NCI-H1105 (cell line): ENCODE results near the gene SART3.
"Not testable (repeated sequence)": the region's sequence is repeated elsewhere in the genome, so short reads cannot be mapped to it uniquely, and the experiment has no call there.

Experiments used
- DNase-seq: peaks from one replicate; lab custom pipeline; 2025; lab: John Stamatoyannopoulos, UW

SART3 gene

GRCh38 chr12:108491256-108491655 is 69.7 kb downstream of the SART3 start:
- DNase-seq = no peak

DNA sequence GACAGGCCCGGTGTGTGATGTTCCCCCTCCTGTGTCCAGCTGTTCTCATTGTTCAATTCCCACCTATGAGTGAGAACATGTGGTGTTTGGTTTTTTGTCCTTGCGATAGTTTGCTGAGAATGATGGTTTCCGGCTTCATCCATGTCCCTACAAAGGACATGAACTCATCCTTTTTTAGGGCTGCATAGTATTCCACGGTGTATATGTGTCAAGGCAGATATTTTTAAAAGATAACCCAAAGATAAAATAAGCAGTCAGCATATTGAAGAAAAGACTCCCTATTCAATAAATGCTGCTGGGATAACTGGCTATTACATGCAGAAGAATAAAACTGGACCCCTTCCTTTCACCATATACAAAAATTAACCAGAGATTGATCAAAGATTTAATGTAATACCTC is 73.9 kb downstream of the SART3 start:
- not testable (repeated sequence) for DNase-seq

DNA sequence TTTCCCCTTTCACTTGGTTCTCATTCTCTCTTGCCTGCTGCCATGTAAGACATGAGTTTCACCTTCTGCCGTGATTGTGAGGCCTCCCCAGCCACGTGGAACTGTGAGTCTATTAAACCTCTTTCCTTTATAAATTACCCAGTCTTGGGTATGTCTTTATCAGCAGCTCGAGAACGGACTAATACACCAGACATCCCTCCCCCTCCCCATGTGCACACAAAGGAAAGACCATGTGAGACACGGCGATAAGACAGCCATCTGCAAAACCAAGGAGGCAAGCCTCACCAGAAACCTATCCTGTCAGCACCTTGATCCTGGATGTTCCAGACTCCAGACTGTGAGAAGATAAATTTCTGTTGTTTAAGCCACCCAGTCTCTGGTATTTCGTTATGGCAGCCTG is 75.6 kb downstream of the SART3 start:
- not testable (repeated sequence) for DNase-seq

DNA sequence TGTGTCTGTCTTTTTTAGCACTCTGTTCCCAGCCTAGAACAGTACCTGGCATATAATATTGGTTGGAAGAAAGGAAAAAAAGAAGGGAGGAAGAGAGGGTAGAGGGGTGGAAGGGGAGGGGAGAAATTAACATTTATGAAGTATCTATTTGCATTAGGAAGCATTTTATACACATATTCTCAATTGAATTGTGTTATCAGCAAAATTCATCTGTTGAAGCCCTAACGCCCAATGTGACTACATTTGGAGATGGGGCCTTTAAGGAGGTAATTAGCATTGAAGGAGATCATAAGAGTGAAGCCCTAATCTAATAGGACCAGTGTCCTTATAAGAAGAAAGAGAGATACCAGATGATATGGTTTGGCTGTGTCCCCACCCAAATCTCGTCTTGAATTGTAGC is 76.1 kb downstream of the SART3 start:
- DNase-seq = no peak

- DNase-seq = no peak
Measured at GRCh38 chr12:108484431-108484830, 76.5 kb downstream of the SART3 start.

DNA sequence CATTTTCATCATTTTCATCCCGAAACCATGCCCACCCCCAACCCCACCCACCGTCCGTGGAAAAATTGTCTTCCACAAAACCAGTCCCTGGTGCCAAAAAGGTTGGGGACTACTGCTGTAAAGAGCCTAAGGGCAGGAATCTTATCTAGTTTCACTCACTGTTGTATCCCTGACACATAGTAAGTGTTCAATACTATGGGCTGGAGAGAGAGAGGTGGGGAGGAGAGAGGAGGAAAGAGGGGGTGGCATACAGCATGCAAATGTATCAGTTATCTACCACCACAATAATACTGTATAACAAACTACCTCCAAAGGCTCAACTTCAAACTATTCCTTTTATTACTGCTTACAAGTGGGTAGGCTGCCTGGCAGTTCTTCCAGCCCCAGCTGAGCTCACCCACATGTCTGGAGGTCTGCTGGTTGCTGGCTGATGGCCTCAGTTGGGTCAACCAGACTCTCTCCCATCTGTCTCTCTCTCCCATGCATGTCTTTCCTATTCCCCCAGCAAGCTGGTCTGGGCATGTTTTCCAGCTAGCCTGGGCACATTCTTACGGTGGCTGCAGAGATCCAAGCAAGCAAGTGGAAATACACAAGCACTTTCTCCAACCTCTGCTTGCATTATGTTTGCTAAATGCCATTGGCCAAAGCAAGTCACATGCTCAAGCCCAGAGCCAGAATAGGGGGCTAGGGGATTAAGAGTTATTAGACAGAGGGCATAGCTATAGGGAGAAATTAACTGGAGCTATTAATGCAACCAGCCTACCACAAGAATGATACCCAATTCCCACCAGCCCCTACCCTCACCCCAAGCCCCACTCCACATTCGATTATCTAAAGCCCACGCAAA is 77.5 kb downstream of the SART3 start:
- no peak for DNase-seq

DNA sequence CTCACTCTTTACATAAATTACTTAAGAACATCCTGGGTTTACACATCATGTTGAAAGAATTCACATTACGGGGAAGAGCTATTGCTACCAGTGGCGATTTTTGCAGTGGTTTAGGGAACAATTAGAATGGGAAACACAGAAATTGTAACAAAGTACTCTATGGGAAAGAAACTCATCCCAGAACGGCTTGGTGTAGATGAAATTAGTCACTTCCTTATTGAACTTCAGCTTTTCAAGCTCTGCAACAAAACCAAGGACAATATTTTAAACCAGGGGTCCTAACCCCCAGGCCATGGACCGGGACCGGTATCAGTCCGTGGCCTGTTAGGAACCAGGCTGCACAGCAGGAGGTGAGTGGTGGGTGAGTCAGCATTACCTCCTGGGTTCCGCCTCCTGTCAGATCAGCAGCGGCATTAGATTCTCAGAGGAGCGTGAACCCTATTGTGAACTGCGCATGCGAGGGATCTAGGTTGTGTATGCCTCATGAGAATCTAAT is 78.2 kb downstream of the SART3 start:
- DNase-seq = no peak

GRCh38 chr12:108479364-108480070 is 81.5 kb downstream of the SART3 start:
- no peak for DNase-seq

DNA sequence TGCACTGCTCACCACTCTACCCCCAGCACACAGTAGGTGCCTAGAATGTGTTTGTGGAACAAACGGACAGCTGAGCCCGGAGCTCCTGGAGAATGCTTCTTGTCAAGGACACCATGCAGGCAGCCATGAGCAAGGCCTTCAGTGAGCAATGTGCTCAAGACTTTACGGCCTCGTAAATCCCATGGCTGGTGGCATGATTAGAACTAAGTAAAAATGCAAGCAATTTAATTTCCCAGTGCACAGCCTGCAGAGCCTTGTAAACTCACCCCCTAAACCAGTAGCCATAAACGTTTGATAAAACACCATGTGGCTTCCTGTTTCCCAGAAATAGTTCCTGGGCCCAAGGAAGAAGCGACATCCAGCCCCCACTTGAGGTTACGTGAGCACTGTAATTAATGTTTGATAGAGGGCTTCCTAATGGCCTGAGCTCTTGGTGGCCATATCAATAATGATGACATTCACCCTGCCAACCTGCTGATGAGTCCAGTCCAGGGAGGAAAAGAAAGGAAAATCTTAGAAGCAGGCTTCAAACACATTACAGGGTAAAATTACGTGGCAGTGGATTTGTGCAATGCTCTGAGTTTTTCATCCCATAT is 82.3 kb downstream of the SART3 start:
- DNase-seq = no peak

GRCh38 chr12:108477881-108478259 is 83.1 kb downstream of the SART3 start:
- no peak for DNase-seq

DNA sequence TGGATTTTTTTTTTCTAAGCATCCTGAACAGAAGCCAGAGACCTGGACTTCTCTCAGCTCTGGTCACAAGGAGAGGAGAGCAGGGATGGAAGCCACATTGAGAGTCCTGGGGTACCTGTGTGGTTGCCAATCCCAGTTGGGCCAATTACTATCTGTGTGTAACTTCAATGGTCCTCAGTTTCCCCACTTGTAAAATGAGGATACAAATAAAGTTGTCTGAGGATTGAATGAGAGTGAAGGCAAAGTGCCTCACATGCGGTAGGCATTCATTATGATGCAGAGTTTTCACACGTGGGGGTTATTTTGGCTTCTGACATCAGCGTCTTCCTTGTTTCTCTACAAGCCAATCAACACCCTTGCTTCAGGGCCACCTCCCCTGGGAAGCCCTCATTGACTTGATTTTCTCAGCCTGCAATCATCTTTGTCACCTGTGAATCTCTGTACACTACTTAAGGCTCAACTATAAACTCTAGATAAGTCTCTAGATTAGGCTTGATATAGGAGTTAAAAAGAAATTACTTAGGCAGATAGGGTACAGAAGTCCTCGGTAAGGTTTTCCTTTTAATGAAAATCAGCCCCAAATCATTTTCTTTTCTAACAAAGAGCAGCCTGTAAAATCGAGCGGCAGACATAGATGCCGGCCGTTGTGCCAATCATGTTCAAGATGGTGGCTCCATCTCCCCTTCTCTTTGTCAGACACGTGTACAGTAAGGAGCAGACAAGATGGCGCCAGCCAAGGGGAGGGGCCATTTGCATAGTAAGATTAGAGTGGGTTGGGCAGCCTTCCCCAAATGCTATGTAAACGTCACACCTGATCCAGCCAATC is 83.7 kb downstream of the SART3 start:
- no peak for DNase-seq

GRCh38 chr12:108475396-108475795 is 85.6 kb downstream of the SART3 start:
- no peak for DNase-seq

GRCh38 chr12:108473400-108474055 is 87.4 kb downstream of the SART3 start:
- no peak for DNase-seq
